ENCODE measurements around the gene C4orf46.
A peak's percentile ranks its signal among the peaks of the same experiment; 100 is the strongest.

C4orf46 gene

GRCh38 chr4:158649111-158649680 is 22.5 kb downstream of the C4orf46 start:
- no peak for DNase-seq

- DNase-seq, result no peak
Measured at GRCh38 chr4:158644760-158645159, 26.9 kb downstream of the C4orf46 start.

GRCh38 chr4:158644356-158644755 is 27.3 kb downstream of the C4orf46 start:
- no peak for DNase-seq

GRCh38 chr4:158636619-158637018 is 35.1 kb downstream of the C4orf46 start:
- no peak for DNase-seq

GRCh38 chr4:158630893-158631292 is 40.8 kb downstream of the C4orf46 start:
- no peak for DNase-seq

- DNase-seq, result no peak
Measured at GRCh38 chr4:158625544-158625943, 46.1 kb downstream of the C4orf46 start.

GRCh38 chr4:158624889-158625478 is 46.7 kb downstream of the C4orf46 start:
- peak; percentile 6 for DNase-seq

- DNase-seq, result no peak
Measured at GRCh38 chr4:158622251-158622650, 49.4 kb downstream of the C4orf46 start.

- no peak for DNase-seq
Measured at GRCh38 chr4:158621729-158622128, 50.0 kb downstream of the C4orf46 start.

- no peak for DNase-seq
Measured at GRCh38 chr4:158617956-158618355, 53.7 kb downstream of the C4orf46 start.
